H9 (cell line): ENCODE results near the gene TMEM86B. TPM values are rescaled to one million over a fixed set of nuclear protein-coding genes. Genes with fewer than 3 reads are reported as not detected.

Experiments used
- DNase-seq: peaks from one replicate; pipeline ENCODE4 v3.0.0-alpha.2; 2017
- H2AFZ ChIP-seq: one replicate; pipeline ENCODE4 v1.6.1; 2013; ENCODE audit warnings: mild to moderate bottlenecking, low read length, control low read depth, moderate library complexity
- H2AK5ac ChIP-seq: 2 replicates; pipeline ENCODE4 v1.6.1; 2013; ENCODE audit warnings: low read length, control low read depth, mixed read lengths; ENCODE audit not compliant: insufficient read length
- H2BK120ac ChIP-seq: one replicate; pipeline ENCODE4 v1.6.1; 2013; ENCODE audit warnings: low read depth, mild to moderate bottlenecking, low read length, control low read depth, inconsistent platforms; ENCODE audit not compliant: poor library complexity, severe bottlenecking
- H2BK12ac ChIP-seq: 2 replicates; pipeline ENCODE4 v1.6.1; 2013; ENCODE audit warnings: low read length, control low read depth, mixed read lengths, low read depth; ENCODE audit not compliant: insufficient read length
- H2BK15ac ChIP-seq: 2 replicates; pipeline ENCODE4 v1.6.1; 2013; ENCODE audit warnings: low read depth, low read length, control low read depth
- H2BK20ac ChIP-seq: one replicate; pipeline ENCODE4 v1.6.1; 2013; ENCODE audit warnings: low read depth, mild to moderate bottlenecking, low read length, control low read depth, inconsistent platforms; ENCODE audit not compliant: poor library complexity, severe bottlenecking
- H2BK5ac ChIP-seq: 2 replicates; pipeline ENCODE4 v1.6.1; 2013; ENCODE audit warnings: low read length, control low read depth, mixed read lengths; ENCODE audit not compliant: insufficient read length
- H3K14ac ChIP-seq: 2 replicates; pipeline ENCODE4 v1.6.1; 2013; ENCODE audit warnings: low read length, control low read depth; ENCODE audit not compliant: insufficient read depth
- H3K18ac ChIP-seq: 2 replicates; pipeline ENCODE4 v1.6.1; 2013; ENCODE audit warnings: low read depth, mild to moderate bottlenecking, mixed read lengths, low read length, control low read depth; ENCODE audit not compliant: insufficient read length
- H3K23ac ChIP-seq: 2 replicates; pipeline ENCODE4 v1.6.1; 2013; ENCODE audit warnings: low read length, control low read depth, mixed read lengths, low read depth; ENCODE audit not compliant: insufficient read length
- H3K23me2 ChIP-seq: 2 replicates; pipeline ENCODE4 v1.6.1; 2013; ENCODE audit warnings: low read depth, mild to moderate bottlenecking, mixed read lengths, low read length, control low read depth; ENCODE audit not compliant: insufficient read length, poor library complexity, severe bottlenecking
- H3K27ac ChIP-seq: 2 replicates; pipeline ENCODE4 v1.5.1; 2013; ENCODE audit warnings: low read length, control low read depth, mixed read lengths, low read depth; ENCODE audit not compliant: insufficient read length
- H3K27me3 ChIP-seq: 2 replicates; pipeline ENCODE4 v1.6.1; 2013; ENCODE audit warnings: low read length, control low read depth, inconsistent platforms; ENCODE audit not compliant: insufficient read depth
- H3K4ac ChIP-seq: 2 replicates; pipeline ENCODE4 v1.6.1; 2013; ENCODE audit warnings: low read depth, mild to moderate bottlenecking, control low read depth, inconsistent platforms, low read length, moderate library complexity
- H3K4me1 ChIP-seq: 2 replicates; pipeline ENCODE4 v1.6.1; 2013; ENCODE audit warnings: low read length, control low read depth, inconsistent platforms; ENCODE audit not compliant: insufficient read depth
- H3K4me2 ChIP-seq: 2 replicates; pipeline ENCODE4 v1.6.1; 2013; ENCODE audit warnings: low read length, control low read depth, mixed read lengths; ENCODE audit not compliant: insufficient read length, insufficient read depth
- H3K56ac ChIP-seq: 2 replicates; pipeline ENCODE4 v1.6.1; 2013; ENCODE audit warnings: low read depth, mild to moderate bottlenecking, mixed read lengths, low read length, control low read depth; ENCODE audit not compliant: insufficient read length
- H3K79me1 ChIP-seq: 2 replicates; pipeline ENCODE4 v1.6.1; 2013; ENCODE audit warnings: low read depth, mild to moderate bottlenecking, moderate library complexity, low read length, control low read depth, inconsistent platforms; ENCODE audit not compliant: insufficient read depth, poor library complexity, severe bottlenecking
- H3K79me2 ChIP-seq: 2 replicates; pipeline ENCODE4 v1.6.1; 2013; ENCODE audit warnings: low read length, control low read depth, inconsistent platforms; ENCODE audit not compliant: insufficient read depth
- H3K9ac ChIP-seq: 2 replicates; pipeline ENCODE4 v1.6.1; 2013; ENCODE audit warnings: low read length, control low read depth, mixed read lengths; ENCODE audit not compliant: insufficient read length; ENCODE audit errors: extremely low read depth
- H3K9me3 ChIP-seq: one replicate; pipeline ENCODE4 v1.6.1; 2013; ENCODE audit warnings: low read depth, low read length, inconsistent platforms; ENCODE audit not compliant: control insufficient read depth
- H3T11ph ChIP-seq: one replicate; pipeline ENCODE4 v1.6.1; 2013; ENCODE audit warnings: mild to moderate bottlenecking, low read length, control low read depth, inconsistent platforms
- H4K20me1 ChIP-seq: one replicate; pipeline ENCODE4 v1.6.1; 2013; ENCODE audit not compliant: control insufficient read depth, insufficient read length, insufficient read depth
- H4K5ac ChIP-seq: 2 replicates; pipeline ENCODE4 v1.6.1; 2013; ENCODE audit warnings: low read depth, mild to moderate bottlenecking, mixed read lengths, low read length, control low read depth; ENCODE audit not compliant: insufficient read length
- H4K8ac ChIP-seq: replicated peaks from 2 replicates; pipeline ENCODE4 v1.6.1; 2013; ENCODE audit warnings: low read length, control low read depth, mixed read lengths, low read depth; ENCODE audit not compliant: insufficient read length
- H4K91ac ChIP-seq: 2 replicates; pipeline ENCODE4 v1.6.1; 2013; ENCODE audit warnings: low read depth, mild to moderate bottlenecking, moderate library complexity, mixed read lengths, low read length, control low read depth; ENCODE audit not compliant: insufficient read length
- H3K27ac Mint-ChIP-seq, 3 experiments: 2 replicates in 2 of 3; 3 replicates in 1 of 3; pipeline ENCODE4 v1.8.0; 2020 to 2021; ENCODE audit warnings: mixed read lengths in 3 of 3, mild to moderate bottlenecking in 1 of 3, moderate library complexity in 1 of 3
- H3K27me3 Mint-ChIP-seq: 2 replicates; pipeline ENCODE4 v1.8.0; 2021; ENCODE audit warnings: low read depth, mild to moderate bottlenecking, moderate library complexity, mixed read lengths
- H3K36me3 Mint-ChIP-seq, 3 experiments: 2 replicates in 2 of 3; 3 replicates in 1 of 3; pipeline ENCODE4 v1.8.0; 2020 to 2021; ENCODE audit warnings: low read depth in 3 of 3, mixed read lengths in 3 of 3; ENCODE audit not compliant: insufficient read depth in 1 of 3
- H3K4me1 Mint-ChIP-seq, 2 experiments: 2 replicates each; pipeline ENCODE4 v1.8.0; 2020; ENCODE audit warnings: mixed read lengths in 2 of 2
- H3K4me3 Mint-ChIP-seq, 2 experiments: 2 replicates in 1 of 2; 3 replicates in 1 of 2; pipeline ENCODE4 v1.8.0; 2020 to 2021; ENCODE audit warnings: mild to moderate bottlenecking in 2 of 2, mixed read lengths in 2 of 2, moderate library complexity in 1 of 2
- H3K9me3 Mint-ChIP-seq, 2 experiments: 2 replicates in 1 of 2; 3 replicates in 1 of 2; pipeline ENCODE4 v1.8.0; 2020; ENCODE audit warnings: mild to moderate bottlenecking in 2 of 2, mixed read lengths in 2 of 2, moderate library complexity in 1 of 2
- CTCF ChIP-seq: fragments of 200-600 bp; sonication (generic); conservative IDR thresholded peaks from 3 replicates; pipeline ENCODE4 v1.8.0; 2021; ENCODE audit warnings: antibody characterized with exemption, mild to moderate bottlenecking
- WGBS: extraction: QIAGEN DNeasy Blood & Tissue Kit; methylation state at CpG from one replicate; pipeline ENCODE4 v1.1.7; 2013; ENCODE audit warnings: missing lambda C conversion rate, low lambda C conversion rate, mixed read lengths; ENCODE audit not compliant: insufficient read length; ENCODE audit errors: extremely low coverage; 5-methylcytosine and 5-hydroxymethylcytosine counted together
- total RNA-seq: library from RNA; stranded (reverse); gene quantifications from 2 replicates; pipeline ENCODE4 v1.2.1, GENCODE V29; 2021

Gene TMEM86B
- total RNA-seq, 1 experiment from 2014 or later: 4.5 TPM

GRCh38 chr19:55249841-55250240, 21.3 kb upstream of the TMEM86B start:
- H3K18ac ChIP-seq: no peak overlapping the region
- H3K79me1 ChIP-seq: peaks cover 2% of the 10 kb centered on the region
- H2BK20ac ChIP-seq: no peak overlapping the region
- H3K23ac ChIP-seq: no peak overlapping the region
- Mint-ChIP-seq H3K4me3 (no peak overlapping the region), H3K27me3 (no peaks in the 10 kb centered on the region; the same call in 1 of the 2 replicates), H3K36me3 (peaks cover 2 to 20% (median 16%) of the 10 kb centered on the region in 3 experiments; a peak in 6 of 7 replicates), H3K27ac (no peak overlapping the region), H3K9me3 (no peaks in the 10 kb centered on the region), H3K4me1 (peaks cover 11 to 18% of the 10 kb centered on the region in 2 experiments)
- H3K4me1 ChIP-seq: peaks cover 4% of the 10 kb centered on the region; the same call in 1 of the 2 replicates
- no peaks in the 10 kb centered on the region for H3K9me3 ChIP-seq
- no peak for TF ChIP-seq CTCF
- H4K8ac ChIP-seq: no peak overlapping the region
- no peak overlapping the region for H3K27ac ChIP-seq
- no peak overlapping the region for H3K4me2 ChIP-seq
- H2AFZ ChIP-seq: no peak overlapping the region
- no peak overlapping the region for H3K56ac ChIP-seq
- no peaks in the 10 kb centered on the region for H3K23me2 ChIP-seq
- no peak overlapping the region for H3K4ac ChIP-seq
- H2BK12ac ChIP-seq: no peak overlapping the region
- no peak overlapping the region for H4K5ac ChIP-seq
- no peak overlapping the region for H3K9ac ChIP-seq
- peaks cover 28% of the 10 kb centered on the region; the same call in 1 of the 2 replicates for H3K79me2 ChIP-seq
- no CpG with 5 or more reads among the region's 11 CpGs for WGBS
- no peak overlapping the region for H3T11ph ChIP-seq
- no peak overlapping the region for H2AK5ac ChIP-seq
- no peak overlapping the region for H2BK120ac ChIP-seq
- no peak overlapping the region for H2BK15ac ChIP-seq
- H3K14ac ChIP-seq: no peak overlapping the region
- DNase-seq: no peak
- H4K91ac ChIP-seq: no peak overlapping the region
- H2BK5ac ChIP-seq: no peak overlapping the region
- no peaks in the 10 kb centered on the region for H4K20me1 ChIP-seq
- H3K27me3 ChIP-seq: no peaks in the 10 kb centered on the region
